ENCODE results near the gene NEURL1.

- TF ChIP-seq CTCF (IDR thresholded peaks at IDR 0.05), result no peak
- no peak for TF ChIP-seq POLR2A (IDR thresholded peaks at IDR 0.05)
Measured at GRCh38 chr10:103576076-103576471, 82.6 kb downstream of the NEURL1 start.

Measured in esophagus squamous epithelium (tissue), 4 donors.